ENCODE measurements around the gene CADM2. TPM values are rescaled to one million over a fixed set of nuclear protein-coding genes. Genes with fewer than 3 reads are reported as not detected.

Gene CADM2
- total RNA-seq, 1 experiment from 2014 or later, result 3.7 TPM

DNA sequence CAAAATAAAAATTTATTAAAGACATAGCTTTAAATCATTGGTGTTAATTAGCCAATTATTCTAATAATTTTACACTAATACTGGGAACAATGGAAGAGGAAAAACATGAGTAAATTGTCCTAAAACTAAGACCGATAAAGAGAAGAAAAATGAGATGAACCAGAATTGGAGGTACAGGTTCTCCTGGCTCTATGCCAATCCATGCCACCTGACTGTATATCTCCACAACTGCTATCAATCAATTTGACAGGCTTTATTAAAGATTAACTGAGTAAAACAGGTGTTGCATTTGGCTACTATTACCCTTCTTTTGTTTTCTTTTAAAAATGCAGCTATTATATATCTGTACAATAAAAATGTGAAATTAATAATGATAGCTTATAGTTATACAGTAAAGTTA is 850.0 kb downstream of the CADM2 start:
- intact Hi-C loops (cut with micrococcal nuclease; ENCODE audit: unreplicated experiment), result loop anchor here (10.0 kb wide), 1 partner anchor 1736 kb away; no protein-coding TSS in a partner anchor
- no TSS peak for BruUV-seq (replicated peaks)
- DNase-seq (ENCODE audit: low spot score), result no peak
- ChIA-PET POLR2A (ENCODE audit: low non-redundant PET) (no interaction called here), CTCF (no interaction called here)
- no peak overlapping the region for H3K4me3 ChIP-seq (ENCODE audit: low read depth, low read length, poor library complexity, severe bottlenecking)
- H3K27ac ChIP-seq (ENCODE audit: low read depth, low read length, poor library complexity, severe bottlenecking), result no peak overlapping the region
- TF ChIP-seq, protein P1, sequence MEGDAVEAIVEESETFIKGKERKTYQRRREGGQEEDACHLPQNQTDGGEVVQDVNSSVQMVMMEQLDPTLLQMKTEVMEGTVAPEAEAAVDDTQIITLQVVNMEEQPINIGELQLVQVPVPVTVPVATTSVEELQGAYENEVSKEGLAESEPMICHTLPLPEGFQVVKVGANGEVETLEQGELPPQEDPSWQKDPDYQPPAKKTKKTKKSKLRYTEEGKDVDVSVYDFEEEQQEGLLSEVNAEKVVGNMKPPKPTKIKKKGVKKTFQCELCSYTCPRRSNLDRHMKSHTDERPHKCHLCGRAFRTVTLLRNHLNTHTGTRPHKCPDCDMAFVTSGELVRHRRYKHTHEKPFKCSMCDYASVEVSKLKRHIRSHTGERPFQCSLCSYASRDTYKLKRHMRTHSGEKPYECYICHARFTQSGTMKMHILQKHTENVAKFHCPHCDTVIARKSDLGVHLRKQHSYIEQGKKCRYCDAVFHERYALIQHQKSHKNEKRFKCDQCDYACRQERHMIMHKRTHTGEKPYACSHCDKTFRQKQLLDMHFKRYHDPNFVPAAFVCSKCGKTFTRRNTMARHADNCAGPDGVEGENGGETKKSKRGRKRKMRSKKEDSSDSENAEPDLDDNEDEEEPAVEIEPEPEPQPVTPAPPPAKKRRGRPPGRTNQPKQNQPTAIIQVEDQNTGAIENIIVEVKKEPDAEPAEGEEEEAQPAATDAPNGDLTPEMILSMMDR (conservative IDR thresholded peaks at IDR 0.05; ENCODE audit: low read depth, low read length), result no peak
- no peak for TF ChIP-seq EZH2 (IDR thresholded peaks at IDR 0.05; ENCODE audit: borderline replicate concordance, low read depth, low read length, poor library complexity, severe bottlenecking)
- no peaks in the 10 kb centered on the region for H3K4me1 ChIP-seq (ENCODE audit: insufficient read depth, low read length, poor library complexity, severe bottlenecking)
- no peaks in the 10 kb centered on the region for H3K27me3 ChIP-seq (replicated peaks; ENCODE audit: insufficient read depth, low read depth, low read length, poor library complexity)
- H3K36me3 ChIP-seq (ENCODE audit: insufficient read depth, low read length, poor library complexity, severe bottlenecking), result no peaks in the 10 kb centered on the region
- no peaks in the 10 kb centered on the region for H3K9me3 ChIP-seq (ENCODE audit: low read depth, low read length, poor library complexity, severe bottlenecking)

DNA sequence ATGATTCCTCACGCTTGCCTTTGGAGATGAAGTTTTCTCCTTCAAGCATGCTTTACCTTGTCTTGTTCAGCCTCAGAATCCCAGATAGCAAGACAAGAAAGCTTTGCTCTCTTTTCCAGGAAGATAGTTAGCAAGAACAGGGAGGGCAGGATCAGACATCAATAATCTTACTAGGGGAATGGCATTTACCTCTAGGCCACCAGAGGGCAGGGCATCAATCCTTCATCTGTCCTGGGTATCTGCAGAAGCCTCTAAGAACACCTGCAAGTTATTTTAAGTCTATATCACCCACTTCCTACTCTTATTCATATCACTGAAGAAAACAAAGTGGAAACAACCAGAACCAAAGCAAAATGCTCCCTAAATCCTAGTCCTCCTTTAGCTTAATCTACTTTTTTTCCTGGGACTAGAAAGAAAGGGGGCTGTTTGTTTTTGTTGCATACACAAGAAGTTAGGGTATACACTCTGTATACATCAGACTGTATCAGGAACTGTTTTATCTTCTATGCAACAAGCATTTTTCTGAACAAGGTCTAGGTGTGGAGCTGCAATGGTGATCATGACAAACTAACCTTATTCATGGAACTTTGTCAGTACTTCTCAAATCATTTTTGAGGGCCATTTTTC is 862.5 kb downstream of the CADM2 start:
- CTCF ChIA-PET, result interaction anchor here (0.6 kb wide), 1 partner anchor 15 kb away, joined by 7 read pairs; no protein-coding TSS in a partner anchor
- POLR2A ChIA-PET (ENCODE audit: low non-redundant PET), result no interaction called here
- intact Hi-C loops (cut with micrococcal nuclease; ENCODE audit: unreplicated experiment), result loop anchor here (1.0 to 5.0 kb wide), 2 partner anchors 424 to 741 kb away; no protein-coding TSS in a partner anchor
- peak; percentile 33 for DNase-seq (ENCODE audit: low spot score)
- TF ChIP-seq, protein P1 (conservative IDR thresholded peaks at IDR 0.05; ENCODE audit: low read depth, low read length), result peak; percentile 68
- TF ChIP-seq EZH2 (IDR thresholded peaks at IDR 0.05; ENCODE audit: borderline replicate concordance, low read depth, low read length, poor library complexity, severe bottlenecking), result no peak
- H3K27me3 ChIP-seq (replicated peaks; ENCODE audit: insufficient read depth, low read depth, low read length, poor library complexity), result no peaks in the 10 kb centered on the region
- H3K27ac ChIP-seq (ENCODE audit: low read depth, low read length, poor library complexity, severe bottlenecking), result no peak overlapping the region
- H3K36me3 ChIP-seq (ENCODE audit: insufficient read depth, low read length, poor library complexity, severe bottlenecking), result no peaks in the 10 kb centered on the region
- no peak overlapping the region for H3K4me3 ChIP-seq (ENCODE audit: low read depth, low read length, poor library complexity, severe bottlenecking)
- no peaks in the 10 kb centered on the region for H3K9me3 ChIP-seq (ENCODE audit: low read depth, low read length, poor library complexity, severe bottlenecking)
- no peaks in the 10 kb centered on the region for H3K4me1 ChIP-seq (ENCODE audit: insufficient read depth, low read length, poor library complexity, severe bottlenecking)
- BruUV-seq (replicated peaks), result no TSS peak

DNA sequence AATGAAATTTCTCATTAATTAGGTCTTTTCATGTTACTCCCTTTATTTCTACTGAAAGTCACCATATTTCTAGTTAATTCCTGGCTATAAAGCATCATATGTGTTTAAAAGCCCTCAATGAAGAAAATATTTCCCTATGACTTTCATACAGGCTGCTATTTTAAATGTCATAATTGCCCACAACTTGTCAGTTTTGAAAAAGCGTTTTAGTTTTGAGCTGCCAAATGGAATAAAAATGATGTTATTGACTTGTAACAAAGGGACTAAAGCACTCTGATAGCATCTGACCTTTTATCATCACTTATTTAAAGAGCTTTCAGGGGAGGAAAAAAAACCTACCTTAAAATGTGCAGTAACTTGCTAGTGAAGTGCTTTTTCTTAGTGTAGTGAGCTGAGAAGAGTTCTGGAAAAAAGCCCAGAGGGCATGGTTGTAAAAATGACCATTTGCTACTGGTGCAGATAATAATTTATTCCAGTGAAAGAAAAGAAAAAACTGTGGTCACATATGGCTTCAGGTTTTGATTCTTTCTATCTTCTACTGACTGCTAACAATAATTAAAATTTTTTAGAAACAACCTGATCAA is 877.2 kb downstream of the CADM2 start:
- no TSS peak for BruUV-seq (replicated peaks)
- Histone ChIP-seq H3K27me3 (replicated peaks; ENCODE audit: insufficient read depth, low read depth, low read length, poor library complexity) (no peaks in the 10 kb centered on the region), H3K4me1 (ENCODE audit: insufficient read depth, low read length, poor library complexity, severe bottlenecking) (no peaks in the 10 kb centered on the region), H3K4me3 (ENCODE audit: low read depth, low read length, poor library complexity, severe bottlenecking) (no peak overlapping the region), H3K36me3 (ENCODE audit: insufficient read depth, low read length, poor library complexity, severe bottlenecking) (no peaks in the 10 kb centered on the region), H3K27ac (ENCODE audit: low read depth, low read length, poor library complexity, severe bottlenecking) (no peak overlapping the region), H3K9me3 (ENCODE audit: low read depth, low read length, poor library complexity, severe bottlenecking) (no peaks in the 10 kb centered on the region)
- POLR2A ChIA-PET (ENCODE audit: low non-redundant PET), result no interaction called here
- TF ChIP-seq, protein P1 (conservative IDR thresholded peaks at IDR 0.05; ENCODE audit: low read depth, low read length), result no peak
- TF ChIP-seq EZH2 (IDR thresholded peaks at IDR 0.05; ENCODE audit: borderline replicate concordance, low read depth, low read length, poor library complexity, severe bottlenecking), result no peak
- no peak for DNase-seq (ENCODE audit: low spot score)
- intact Hi-C loops (cut with micrococcal nuclease; ENCODE audit: unreplicated experiment), result no loop called here
- CTCF ChIA-PET, result no interaction called here

Data from A673 (cell line).